ENCODE measurements around the gene COL23A1.

COL23A1 gene

GRCh38 chr5:178540526-178540925 is 49.7 kb downstream of the COL23A1 start:
- TF ChIP-seq SPI1 (IDR thresholded peaks at IDR 0.05; ENCODE audit: low read depth, low read length) (no peak), POLR2AphosphoS5 (IDR thresholded peaks at IDR 0.05; ENCODE audit: low read depth, low read length) (no peak), POLR2A (IDR thresholded peaks at IDR 0.05; ENCODE audit: low read depth, low read length) (no peak), PAX5 (IDR thresholded peaks at IDR 0.05; ENCODE audit: insufficient read depth, low read length, severe bottlenecking) (no peak), TAF1 (IDR thresholded peaks at IDR 0.05; ENCODE audit: low read depth, low read length) (no peak), POU2F2 (IDR thresholded peaks at IDR 0.05; ENCODE audit: low read depth, low read length) (no peak)
- no peak for DNase-seq (ENCODE audit: insufficient read length, low spot score)
- no peak for FAIRE-seq

GRCh38 chr5:178538741-178539229 is 51.4 kb downstream of the COL23A1 start:
- no peak for TF ChIP-seq SPI1 (IDR thresholded peaks at IDR 0.05; ENCODE audit: low read depth, low read length)
- TF ChIP-seq POLR2AphosphoS5 (IDR thresholded peaks at IDR 0.05; ENCODE audit: low read depth, low read length) = no peak
- TF ChIP-seq POLR2A (IDR thresholded peaks at IDR 0.05; ENCODE audit: low read depth, low read length) = no peak
- no peak for TF ChIP-seq TAF1 (IDR thresholded peaks at IDR 0.05; ENCODE audit: low read depth, low read length)
- no peak for DNase-seq (ENCODE audit: insufficient read length, low spot score)
- FAIRE-seq = no peak

GRCh38 chr5:178537467-178538371 is 52.5 kb downstream of the COL23A1 start:
- FAIRE-seq (no peak), DNase-seq (ENCODE audit: insufficient read length, low spot score) (no peak)
- TF ChIP-seq POU2F2 (IDR thresholded peaks at IDR 0.05; ENCODE audit: low read depth, low read length) (no peak), POLR2A (IDR thresholded peaks at IDR 0.05; ENCODE audit: low read depth, low read length) (no peak), SPI1 (IDR thresholded peaks at IDR 0.05; ENCODE audit: low read depth, low read length) (no peak), POLR2AphosphoS5 (IDR thresholded peaks at IDR 0.05; ENCODE audit: low read depth, low read length) (no peak), TAF1 (IDR thresholded peaks at IDR 0.05; ENCODE audit: low read depth, low read length) (no peak), PAX5 (IDR thresholded peaks at IDR 0.05; ENCODE audit: insufficient read depth, low read length, severe bottlenecking) (no peak)

GRCh38 chr5:178536541-178537466 is 53.4 kb downstream of the COL23A1 start:
- FAIRE-seq (no peak), DNase-seq (ENCODE audit: insufficient read length, low spot score) (no peak)
- TF ChIP-seq POLR2A (IDR thresholded peaks at IDR 0.05; ENCODE audit: low read depth, low read length) (no peak), TAF1 (IDR thresholded peaks at IDR 0.05; ENCODE audit: low read depth, low read length) (no peak), POLR2AphosphoS5 (IDR thresholded peaks at IDR 0.05; ENCODE audit: low read depth, low read length) (no peak), SPI1 (IDR thresholded peaks at IDR 0.05; ENCODE audit: low read depth, low read length) (no peak), POU2F2 (IDR thresholded peaks at IDR 0.05; ENCODE audit: low read depth, low read length) (no peak), PAX5 (IDR thresholded peaks at IDR 0.05; ENCODE audit: insufficient read depth, low read length, severe bottlenecking) (no peak)

- FAIRE-seq (no peak), DNase-seq (ENCODE audit: insufficient read length, low spot score) (no peak)
- TF ChIP-seq SPI1 (IDR thresholded peaks at IDR 0.05; ENCODE audit: low read depth, low read length) = no peak
- no peak for TF ChIP-seq POLR2AphosphoS5 (IDR thresholded peaks at IDR 0.05; ENCODE audit: low read depth, low read length)
- no peak for TF ChIP-seq PAX5 (IDR thresholded peaks at IDR 0.05; ENCODE audit: insufficient read depth, low read length, severe bottlenecking)
- TF ChIP-seq TAF1 (IDR thresholded peaks at IDR 0.05; ENCODE audit: low read depth, low read length) = no peak
- TF ChIP-seq POU2F2 (IDR thresholded peaks at IDR 0.05; ENCODE audit: low read depth, low read length) = no peak
- TF ChIP-seq POLR2A (IDR thresholded peaks at IDR 0.05; ENCODE audit: low read depth, low read length) = no peak
Observed at GRCh38 chr5:178535299-178536175, 54.7 kb downstream of the COL23A1 start.

GRCh38 chr5:178533136-178533535 is 57.1 kb downstream of the COL23A1 start:
- TF ChIP-seq POLR2AphosphoS5 (IDR thresholded peaks at IDR 0.05; ENCODE audit: low read depth, low read length) (no peak), POU2F2 (IDR thresholded peaks at IDR 0.05; ENCODE audit: low read depth, low read length) (no peak), SPI1 (IDR thresholded peaks at IDR 0.05; ENCODE audit: low read depth, low read length) (no peak), TAF1 (IDR thresholded peaks at IDR 0.05; ENCODE audit: low read depth, low read length) (no peak), POLR2A (IDR thresholded peaks at IDR 0.05; ENCODE audit: low read depth, low read length) (no peak), PAX5 (IDR thresholded peaks at IDR 0.05; ENCODE audit: insufficient read depth, low read length, severe bottlenecking) (no peak)

GRCh38 chr5:178532666-178533065 is 57.5 kb downstream of the COL23A1 start:
- DNase-seq (ENCODE audit: insufficient read length, low spot score) (no peak), FAIRE-seq (no peak)
- no peak for TF ChIP-seq POLR2A (IDR thresholded peaks at IDR 0.05; ENCODE audit: low read depth, low read length)

More at GRCh38 chr5:178533136-178533535, 57.1 kb downstream of the COL23A1 start:
- FAIRE-seq (no peak), DNase-seq (ENCODE audit: insufficient read length, low spot score) (no peak)

GRCh38 chr5:178532236-178532635 is 58.0 kb downstream of the COL23A1 start:
- FAIRE-seq (no peak), DNase-seq (ENCODE audit: insufficient read length, low spot score) (no peak)
- TF ChIP-seq TAF1 (IDR thresholded peaks at IDR 0.05; ENCODE audit: low read depth, low read length) = no peak
- TF ChIP-seq POLR2AphosphoS5 (IDR thresholded peaks at IDR 0.05; ENCODE audit: low read depth, low read length) = no peak
- TF ChIP-seq POLR2A (IDR thresholded peaks at IDR 0.05; ENCODE audit: low read depth, low read length) = no peak
- TF ChIP-seq SPI1 (IDR thresholded peaks at IDR 0.05; ENCODE audit: low read depth, low read length) = no peak
- TF ChIP-seq POU2F2 (IDR thresholded peaks at IDR 0.05; ENCODE audit: low read depth, low read length) = no peak
- no peak for TF ChIP-seq PAX5 (IDR thresholded peaks at IDR 0.05; ENCODE audit: insufficient read depth, low read length, severe bottlenecking)
